SJSA1 (cell line): Measurements from ENCODE around the gene ZC3H14. TPM values are rescaled to one million over a fixed set of nuclear protein-coding genes. Genes with fewer than 3 reads are reported as not detected.

Experiments used
- DNase-seq, 2 experiments: peaks; one replicate each; pipeline ENCODE4 v3.0.0-alpha.2; 2015 to 2020; ENCODE audit warnings: low spot score in 2 of 2, low read depth in 1 of 2
- H3K27ac ChIP-seq: fragments of 250-450 bp; sonication (Bioruptor Pico); 2 replicates; pipeline ENCODE4 v1.5.1; 2020; ENCODE audit warnings: mild to moderate bottlenecking, moderate library complexity
- H3K27me3 ChIP-seq: fragments of 250-450 bp; sonication (Bioruptor Pico); replicated peaks from 2 replicates; pipeline ENCODE4 v1.5.1; 2020; ENCODE audit warnings: mild to moderate bottlenecking, moderate library complexity
- H3K36me3 ChIP-seq: fragments of 250-450 bp; sonication (Bioruptor Pico); 2 replicates; pipeline ENCODE4 v1.5.1; 2020; ENCODE audit warnings: mild to moderate bottlenecking
- H3K4me1 ChIP-seq: fragments of 250-450 bp; sonication (Bioruptor Pico); replicated peaks from 2 replicates; pipeline ENCODE4 v1.6.1; 2021; ENCODE audit warnings: mild to moderate bottlenecking
- H3K4me3 ChIP-seq: fragments of 250-450 bp; sonication (Bioruptor Pico); 2 replicates; pipeline ENCODE4 v1.5.1; 2020; ENCODE audit warnings: mild to moderate bottlenecking
- H3K9me3 ChIP-seq: fragments of 250-450 bp; sonication (Bioruptor Pico); replicated peaks from 2 replicates; pipeline ENCODE4 v1.5.1; 2020; ENCODE audit warnings: mild to moderate bottlenecking
- total RNA-seq: library from RNA; depleted of rRNA; stranded (reverse); fragments of >200 nt; shearing (Covaris generic); gene quantifications from 2 replicates; pipeline ENCODE4 v1.2.3, GENCODE V29; 2014

ZC3H14 gene
- total RNA-seq, 1 experiment from 2014 or later = 86.1 TPM

GRCh38 chr14:88562532-88562830 lies 356 bp upstream of the ZC3H14 start:
- Histone ChIP-seq H3K4me3 (peak overlapping the region; percentile 94), H3K9me3 (no peaks in the 10 kb centered on the region), H3K27ac (no peak overlapping the region), H3K4me1 (peaks cover 28% of the 10 kb centered on the region), H3K36me3 (peaks cover 13% of the 10 kb centered on the region), H3K27me3 (no peaks in the 10 kb centered on the region)
- DNase-seq = no peak

- Histone ChIP-seq H3K9me3 (no peaks in the 10 kb centered on the region), H3K27ac (no peak overlapping the region), H3K4me3 (peak overlapping the region; percentile 94), H3K36me3 (peaks cover 27% of the 10 kb centered on the region), H3K4me1 (peaks cover 21% of the 10 kb centered on the region), H3K27me3 (no peaks in the 10 kb centered on the region)
- no peak for DNase-seq
Measured at GRCh38 chr14:88563845-88564244, 1.0 kb downstream of the ZC3H14 start.

GRCh38 chr14:88565427-88565826 lies 2.6 kb downstream of the ZC3H14 start:
- no peak for DNase-seq
- H3K36me3 ChIP-seq = peaks cover 43% of the 10 kb centered on the region
- no peak overlapping the region for H3K27ac ChIP-seq

GRCh38 chr14:88568196-88568595 lies 5.4 kb downstream of the ZC3H14 start:
- no peak for DNase-seq
- Histone ChIP-seq H3K9me3 (no peaks in the 10 kb centered on the region), H3K27ac (no peak overlapping the region), H3K4me3 (no peak overlapping the region), H3K4me1 (peaks cover 10% of the 10 kb centered on the region; the same call in 1 of the 2 replicates), H3K36me3 (peaks cover 59% of the 10 kb centered on the region), H3K27me3 (no peaks in the 10 kb centered on the region)

More at GRCh38 chr14:88565427-88565826, 2.6 kb downstream of the ZC3H14 start:
- H3K9me3 ChIP-seq = no peaks in the 10 kb centered on the region
- no peaks in the 10 kb centered on the region for H3K27me3 ChIP-seq
- no peak overlapping the region for H3K4me3 ChIP-seq
- peaks cover 16% of the 10 kb centered on the region for H3K4me1 ChIP-seq

GRCh38 chr14:88572117-88572516 lies 9.3 kb downstream of the ZC3H14 start:
- Histone ChIP-seq H3K9me3 (no peaks in the 10 kb centered on the region), H3K27ac (no peak overlapping the region), H3K36me3 (peaks cover 87% of the 10 kb centered on the region), H3K27me3 (no peaks in the 10 kb centered on the region), H3K4me1 (no peaks in the 10 kb centered on the region), H3K4me3 (no peak overlapping the region)
- no peak for DNase-seq

- Histone ChIP-seq H3K27ac (no peak overlapping the region), H3K9me3 (no peaks in the 10 kb centered on the region), H3K36me3 (peaks cover 90% of the 10 kb centered on the region), H3K4me3 (no peak overlapping the region), H3K4me1 (no peaks in the 10 kb centered on the region), H3K27me3 (no peaks in the 10 kb centered on the region)
- no peak for DNase-seq
Measured at GRCh38 chr14:88576222-88576621, 13.4 kb downstream of the ZC3H14 start.

- peaks cover 82% of the 10 kb centered on the region for H3K36me3 ChIP-seq
- no peaks in the 10 kb centered on the region for H3K27me3 ChIP-seq
- no peak overlapping the region for H3K27ac ChIP-seq
- no peak for DNase-seq
- H3K4me3 ChIP-seq = no peak overlapping the region
- H3K4me1 ChIP-seq = no peaks in the 10 kb centered on the region
- no peaks in the 10 kb centered on the region for H3K9me3 ChIP-seq
Measured at GRCh38 chr14:88584451-88584850, 21.6 kb downstream of the ZC3H14 start.

GRCh38 chr14:88588081-88588480 lies 25.2 kb downstream of the ZC3H14 start:
- no peak overlapping the region for H3K27ac ChIP-seq
- H3K4me1 ChIP-seq = no peaks in the 10 kb centered on the region
- DNase-seq = no peak
- no peaks in the 10 kb centered on the region for H3K9me3 ChIP-seq
- H3K36me3 ChIP-seq = peaks cover 75% of the 10 kb centered on the region
- no peaks in the 10 kb centered on the region for H3K27me3 ChIP-seq
- H3K4me3 ChIP-seq = no peak overlapping the region

- no peak overlapping the region for H3K27ac ChIP-seq
- no peaks in the 10 kb centered on the region for H3K9me3 ChIP-seq
- H3K4me3 ChIP-seq = no peak overlapping the region
- no peak for DNase-seq
- H3K27me3 ChIP-seq = no peaks in the 10 kb centered on the region
- no peaks in the 10 kb centered on the region for H3K4me1 ChIP-seq
- H3K36me3 ChIP-seq = peaks cover 78% of the 10 kb centered on the region
Measured at GRCh38 chr14:88590173-88590572, 27.3 kb downstream of the ZC3H14 start.

GRCh38 chr14:88592031-88592430 lies 29.2 kb downstream of the ZC3H14 start:
- Histone ChIP-seq H3K9me3 (no peaks in the 10 kb centered on the region), H3K27me3 (no peaks in the 10 kb centered on the region), H3K27ac (no peak overlapping the region), H3K4me1 (no peaks in the 10 kb centered on the region), H3K36me3 (peaks cover 81% of the 10 kb centered on the region), H3K4me3 (no peak overlapping the region)
- DNase-seq = no peak

GRCh38 chr14:88597038-88597437 lies 34.2 kb downstream of the ZC3H14 start:
- Histone ChIP-seq H3K4me1 (no peaks in the 10 kb centered on the region), H3K4me3 (no peak overlapping the region), H3K9me3 (no peaks in the 10 kb centered on the region), H3K36me3 (peaks cover 84% of the 10 kb centered on the region), H3K27ac (no peak overlapping the region), H3K27me3 (no peaks in the 10 kb centered on the region)
- no peak for DNase-seq

- no peak for DNase-seq
Measured at GRCh38 chr14:88597601-88598000, 34.8 kb downstream of the ZC3H14 start.

GRCh38 chr14:88598097-88598675 lies 35.3 kb downstream of the ZC3H14 start:
- Histone ChIP-seq H3K4me1 (no peaks in the 10 kb centered on the region), H3K4me3 (no peak overlapping the region), H3K9me3 (no peaks in the 10 kb centered on the region), H3K27me3 (no peaks in the 10 kb centered on the region), H3K27ac (no peak overlapping the region), H3K36me3 (peaks cover 90% of the 10 kb centered on the region)
- DNase-seq = no peak

More at GRCh38 chr14:88597601-88598000, 34.8 kb downstream of the ZC3H14 start:
- Histone ChIP-seq H3K36me3 (peaks cover 88% of the 10 kb centered on the region), H3K27ac (no peak overlapping the region), H3K4me3 (no peak overlapping the region), H3K27me3 (no peaks in the 10 kb centered on the region), H3K4me1 (no peaks in the 10 kb centered on the region), H3K9me3 (no peaks in the 10 kb centered on the region)

- Histone ChIP-seq H3K27ac (no peak overlapping the region), H3K9me3 (no peaks in the 10 kb centered on the region), H3K4me3 (no peak overlapping the region), H3K27me3 (no peaks in the 10 kb centered on the region), H3K4me1 (no peaks in the 10 kb centered on the region), H3K36me3 (peaks cover 89% of the 10 kb centered on the region)
- DNase-seq = no peak
Measured at GRCh38 chr14:88599326-88599725, 36.5 kb downstream of the ZC3H14 start.

- Histone ChIP-seq H3K9me3 (no peaks in the 10 kb centered on the region), H3K4me1 (no peaks in the 10 kb centered on the region), H3K4me3 (no peak overlapping the region), H3K27me3 (no peaks in the 10 kb centered on the region), H3K27ac (no peak overlapping the region), H3K36me3 (peaks cover 87% of the 10 kb centered on the region)
- DNase-seq = no peak
Measured at GRCh38 chr14:88599761-88600439, 37.1 kb downstream of the ZC3H14 start.
